GM23248 (cell line): ENCODE results near the gene RRAGC.

Experiments
- EZH2 ChIP-seq: fragments of 200-600 bp; sonication (generic); IDR thresholded peaks from 2 replicates; pipeline ENCODE4 v1.6.1; 2018; ENCODE audit warnings: antibody characterized with exemption, mild to moderate bottlenecking; ENCODE audit not compliant: insufficient read depth, poor library complexity, severe bottlenecking
- EZH2phosphoT487 ChIP-seq: fragments of 200-600 bp; sonication (generic); IDR thresholded peaks from 2 replicates; pipeline ENCODE4 v1.6.1; 2018; ENCODE audit warnings: antibody characterized with exemption, moderate library complexity, mild to moderate bottlenecking, low read depth; ENCODE audit not compliant: insufficient read depth

DNA sequence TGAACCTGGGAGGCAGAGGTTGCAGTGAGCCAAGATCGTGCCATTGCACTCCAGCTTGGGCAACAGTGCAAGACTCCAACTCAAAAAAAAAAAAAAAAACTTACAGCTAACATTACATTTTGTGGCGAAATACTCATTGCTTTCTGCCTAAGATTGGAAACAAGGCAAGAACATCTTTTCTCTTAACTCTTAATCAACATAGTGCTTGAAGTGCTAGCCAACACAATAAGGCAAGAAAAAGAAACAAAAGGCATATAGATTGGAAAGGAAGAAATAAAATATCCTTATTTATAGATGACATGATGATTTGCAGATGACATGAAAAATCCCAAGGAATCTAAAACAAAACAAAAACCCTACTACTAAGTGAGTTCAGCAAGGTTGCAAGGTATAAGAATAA lies 46.4 kb upstream of the RRAGC start:
- TF ChIP-seq EZH2: no peak
- TF ChIP-seq EZH2phosphoT487: no peak
